Naive B cell (primary cell): Measurements from ENCODE around the gene EIF4G3. TPM values are rescaled to one million over a fixed set of nuclear protein-coding genes. Genes with fewer than 3 reads are reported as not detected.

Experiments
- ATAC-seq, 2 donors: fragments of 150-1000 bp; cut with Tn5 transposase; 2 replicates each; pipeline ENCODE4 v1.10.0; 2021; ENCODE audit warnings: low read depth in 2 of 2, mild to moderate bottlenecking in 2 of 2, moderate library complexity in 2 of 2
- DNase-seq: peaks from one replicate; pipeline ENCODE4 v3.0.0; 2022
- H3K27ac Mint-ChIP-seq, 6 donors: one replicate each; pipeline ENCODE4 v1.8.0; 2020 to 2022; ENCODE audit warnings: mild to moderate bottlenecking in 6 of 6, mixed read lengths in 6 of 6, moderate library complexity in 5 of 6, inconsistent platforms in 2 of 6
- H3K27me3 Mint-ChIP-seq, 3 donors: one replicate each; pipeline ENCODE4 v1.8.0; 2021 to 2022; ENCODE audit warnings: mixed read lengths in 3 of 3, mild to moderate bottlenecking in 1 of 3
- H3K36me3 Mint-ChIP-seq, 2 donors: one replicate each; pipeline ENCODE4 v1.8.0; 2020 to 2022; ENCODE audit warnings: mixed read lengths in 2 of 2, inconsistent platforms in 1 of 2, mild to moderate bottlenecking in 1 of 2
- H3K4me1 Mint-ChIP-seq, 3 donors: one replicate each; pipeline ENCODE4 v1.8.0; 2020 to 2022; ENCODE audit warnings: mixed read lengths in 3 of 3, inconsistent platforms in 1 of 3, mild to moderate bottlenecking in 1 of 3, moderate library complexity in 1 of 3
- H3K4me3 Mint-ChIP-seq, 8 donors: one replicate each; pipeline ENCODE4 v1.8.0; 2020 to 2022; ENCODE audit warnings: mild to moderate bottlenecking in 8 of 8, mixed read lengths in 8 of 8, moderate library complexity in 8 of 8, inconsistent platforms in 2 of 8
- H3K9me3 Mint-ChIP-seq, 7 donors: one replicate each; pipeline ENCODE4 v1.8.0; 2020 to 2022; ENCODE audit warnings: mixed read lengths in 7 of 7, mild to moderate bottlenecking in 5 of 7, inconsistent platforms in 2 of 7, moderate library complexity in 1 of 7
- polyA plus RNA-seq, 6 donors: library from polyadenylated mRNA; unstranded; fragments of 300-500 nt; fragmentation: Illumina TruSeq; gene quantifications; one replicate each; pipeline ENCODE4 v1.2.3, GENCODE V29; 2021; ENCODE audit warnings: low read depth in 6 of 6

The EIF4G3 gene
- polyA plus RNA-seq, 6 donors from 2014 or later = 12.2 to 29.2 (median 16.0) TPM

- H3K27me3 Mint-ChIP-seq = no peaks in the 10 kb centered on the region
- no peaks in the 10 kb centered on the region for H3K9me3 Mint-ChIP-seq
- ATAC-seq (no peak), DNase-seq (no peak)
- H3K4me3 Mint-ChIP-seq = no peak overlapping the region
- peaks cover 12 to 24% (median 15%) of the 10 kb centered on the region in 3 donors for H3K4me1 Mint-ChIP-seq
- peak overlapping the region; percentile 2 to 87 (median 52) for H3K27ac Mint-ChIP-seq
- no peaks in the 10 kb centered on the region for H3K36me3 Mint-ChIP-seq
These were observed 184.2 kb downstream of the EIF4G3 start for GRCh38 chr1:20992322-20993056.

- no peak overlapping the region for H3K4me3 Mint-ChIP-seq
- H3K36me3 Mint-ChIP-seq = no peaks in the 10 kb centered on the region
- DNase-seq = no peak
- no peaks in the 10 kb centered on the region for H3K9me3 Mint-ChIP-seq
- no peak for ATAC-seq
- peaks cover 11 to 21% (median 12%) of the 10 kb centered on the region in 3 donors for H3K4me1 Mint-ChIP-seq
- H3K27me3 Mint-ChIP-seq = no peaks in the 10 kb centered on the region
- peak overlapping the region in 2 of 6 donors; percentile 70 to 73 for H3K27ac Mint-ChIP-seq
These were observed 187.8 kb downstream of the EIF4G3 start for GRCh38 chr1:20988943-20989342.

GRCh38 chr1:20987831-20988825 is 188.6 kb downstream of the EIF4G3 start:
- H3K9me3 Mint-ChIP-seq = no peaks in the 10 kb centered on the region
- H3K36me3 Mint-ChIP-seq = no peaks in the 10 kb centered on the region
- no peak overlapping the region for H3K4me3 Mint-ChIP-seq
- no peak overlapping the region for H3K27ac Mint-ChIP-seq
- no peak for ATAC-seq
- DNase-seq = no peak
- H3K4me1 Mint-ChIP-seq = peaks cover 8 to 13% (median 11%) of the 10 kb centered on the region in 3 donors
- no peaks in the 10 kb centered on the region for H3K27me3 Mint-ChIP-seq

GRCh38 chr1:20983297-20983889 is 193.3 kb downstream of the EIF4G3 start:
- H3K27ac Mint-ChIP-seq = peak overlapping the region in 3 of 6 donors; percentile 6 to 31 (median 9)
- DNase-seq (no peak), ATAC-seq (no peak)
- H3K9me3 Mint-ChIP-seq = no peaks in the 10 kb centered on the region
- H3K27me3 Mint-ChIP-seq = no peaks in the 10 kb centered on the region
- H3K36me3 Mint-ChIP-seq = peaks cover 0 to 6% of the 10 kb centered on the region in 2 donors
- H3K4me3 Mint-ChIP-seq = no peak overlapping the region
- peaks cover 0 to 3% (median 0%) of the 10 kb centered on the region in 3 donors for H3K4me1 Mint-ChIP-seq

GRCh38 chr1:20982316-20982715 is 194.4 kb downstream of the EIF4G3 start:
- Mint-ChIP-seq H3K27me3 (no peaks in the 10 kb centered on the region), H3K4me3 (no peak overlapping the region), H3K9me3 (no peaks in the 10 kb centered on the region), H3K4me1 (peaks cover 0 to 3% (median 0%) of the 10 kb centered on the region in 3 donors), H3K27ac (peak overlapping the region in 4 of 6 donors; percentile 15 to 63 (median 22)), H3K36me3 (peaks cover 0 to 6% of the 10 kb centered on the region in 2 donors)
- no peak for DNase-seq
- ATAC-seq = no peak

- H3K27ac Mint-ChIP-seq = peak overlapping the region in 2 of 6 donors; percentile 26 to 63
- DNase-seq = no peak
These were observed 194.8 kb downstream of the EIF4G3 start for GRCh38 chr1:20981915-20982314.

GRCh38 chr1:20980051-20980450 is 196.6 kb downstream of the EIF4G3 start:
- Mint-ChIP-seq H3K36me3 (peaks cover 0 to 6% of the 10 kb centered on the region in 2 donors), H3K9me3 (no peaks in the 10 kb centered on the region), H3K4me1 (peaks cover 0 to 3% (median 0%) of the 10 kb centered on the region in 3 donors), H3K27me3 (no peaks in the 10 kb centered on the region), H3K4me3 (no peak overlapping the region), H3K27ac (peak overlapping the region in 1 of 6 donors; percentile 70)
- ATAC-seq (no peak), DNase-seq (no peak)

More at GRCh38 chr1:20981915-20982314, 194.8 kb downstream of the EIF4G3 start:
- H3K4me3 Mint-ChIP-seq = no peak overlapping the region
- H3K36me3 Mint-ChIP-seq = peaks cover 0 to 6% of the 10 kb centered on the region in 2 donors
- peaks cover 0 to 3% (median 0%) of the 10 kb centered on the region in 3 donors for H3K4me1 Mint-ChIP-seq
- no peak for ATAC-seq
- H3K9me3 Mint-ChIP-seq = no peaks in the 10 kb centered on the region
- H3K27me3 Mint-ChIP-seq = no peaks in the 10 kb centered on the region

GRCh38 chr1:20978413-20978812 is 198.3 kb downstream of the EIF4G3 start:
- no peak for ATAC-seq
- no peaks in the 10 kb centered on the region for H3K27me3 Mint-ChIP-seq
- no peak overlapping the region for H3K27ac Mint-ChIP-seq
- H3K4me1 Mint-ChIP-seq = peaks cover 0 to 3% (median 0%) of the 10 kb centered on the region in 3 donors
- H3K9me3 Mint-ChIP-seq = no peaks in the 10 kb centered on the region
- H3K4me3 Mint-ChIP-seq = no peak overlapping the region
- no peak for DNase-seq
- H3K36me3 Mint-ChIP-seq = peaks cover 0 to 6% of the 10 kb centered on the region in 2 donors

- peaks cover 0 to 13% of the 10 kb centered on the region in 2 donors for H3K36me3 Mint-ChIP-seq
- ATAC-seq (no peak), DNase-seq (no peak)
- H3K4me1 Mint-ChIP-seq = no peaks in the 10 kb centered on the region
- H3K27me3 Mint-ChIP-seq = no peaks in the 10 kb centered on the region
- H3K4me3 Mint-ChIP-seq = no peak overlapping the region
- no peaks in the 10 kb centered on the region for H3K9me3 Mint-ChIP-seq
- H3K27ac Mint-ChIP-seq = no peak overlapping the region
These were observed 201.0 kb downstream of the EIF4G3 start for GRCh38 chr1:20975668-20976067.

- ATAC-seq = no peak
These were observed 201.7 kb downstream of the EIF4G3 start for GRCh38 chr1:20974951-20975350.

GRCh38 chr1:20974069-20974468 is 202.6 kb downstream of the EIF4G3 start:
- Mint-ChIP-seq H3K27me3 (no peaks in the 10 kb centered on the region), H3K36me3 (peaks cover 0 to 7% of the 10 kb centered on the region in 2 donors), H3K4me3 (no peak overlapping the region), H3K4me1 (no peaks in the 10 kb centered on the region), H3K27ac (peak overlapping the region in 1 of 6 donors; percentile 44), H3K9me3 (no peaks in the 10 kb centered on the region)
- ATAC-seq (no peak), DNase-seq (no peak)

More at GRCh38 chr1:20974951-20975350, 201.7 kb downstream of the EIF4G3 start:
- DNase-seq = no peak
- Mint-ChIP-seq H3K4me3 (no peak overlapping the region), H3K27me3 (no peaks in the 10 kb centered on the region), H3K36me3 (peaks cover 0 to 7% of the 10 kb centered on the region in 2 donors), H3K9me3 (no peaks in the 10 kb centered on the region), H3K27ac (no peak overlapping the region), H3K4me1 (no peaks in the 10 kb centered on the region)

- peaks cover 0 to 7% of the 10 kb centered on the region in 2 donors for H3K36me3 Mint-ChIP-seq
- H3K4me3 Mint-ChIP-seq = no peak overlapping the region
- no peaks in the 10 kb centered on the region for H3K27me3 Mint-ChIP-seq
- ATAC-seq = no peak
- no peak for DNase-seq
- no peaks in the 10 kb centered on the region for H3K9me3 Mint-ChIP-seq
- no peaks in the 10 kb centered on the region for H3K4me1 Mint-ChIP-seq
- peak overlapping the region in 1 of 6 donors; percentile 12 for H3K27ac Mint-ChIP-seq
These were observed 203.8 kb downstream of the EIF4G3 start for GRCh38 chr1:20972855-20973254.
